ENCODE results near the gene OR10H5. TPM values are rescaled to one million over a fixed set of nuclear protein-coding genes. Genes with fewer than 3 reads are reported as not detected.

OR10H5 gene
- total RNA-seq, 1 experiment from 2014 or later: not detected

DNA sequence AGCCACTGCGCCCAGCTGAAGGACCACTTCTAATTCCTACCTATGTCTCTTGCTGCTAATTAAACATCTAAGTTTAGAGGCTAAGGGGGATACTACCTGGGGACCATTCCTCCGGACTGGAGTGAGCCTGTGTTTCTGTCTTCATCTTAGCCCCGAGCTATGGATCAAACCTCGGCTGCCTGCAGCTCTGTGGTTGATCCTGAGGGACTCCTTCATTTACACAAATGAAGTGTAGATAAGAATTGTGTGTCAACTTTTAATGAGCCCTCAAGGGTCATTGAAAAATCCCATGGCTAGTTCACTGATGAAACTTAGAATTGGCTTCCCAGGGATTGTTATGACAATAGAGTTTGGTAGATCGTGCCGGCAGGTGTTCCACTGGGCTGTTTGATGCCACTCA is 59.5 kb downstream of the OR10H5 start:
- intact Hi-C loops (cut with micrococcal nuclease; ENCODE audit: unreplicated experiment) (no loop called here), in situ Hi-C loops (cut with HindIII; ENCODE audit: low pct_unique_long_range_greater_than_20kb, low sequenced_read_pairs) (no loop called here)
- TF ChIP-seq, protein P1, sequence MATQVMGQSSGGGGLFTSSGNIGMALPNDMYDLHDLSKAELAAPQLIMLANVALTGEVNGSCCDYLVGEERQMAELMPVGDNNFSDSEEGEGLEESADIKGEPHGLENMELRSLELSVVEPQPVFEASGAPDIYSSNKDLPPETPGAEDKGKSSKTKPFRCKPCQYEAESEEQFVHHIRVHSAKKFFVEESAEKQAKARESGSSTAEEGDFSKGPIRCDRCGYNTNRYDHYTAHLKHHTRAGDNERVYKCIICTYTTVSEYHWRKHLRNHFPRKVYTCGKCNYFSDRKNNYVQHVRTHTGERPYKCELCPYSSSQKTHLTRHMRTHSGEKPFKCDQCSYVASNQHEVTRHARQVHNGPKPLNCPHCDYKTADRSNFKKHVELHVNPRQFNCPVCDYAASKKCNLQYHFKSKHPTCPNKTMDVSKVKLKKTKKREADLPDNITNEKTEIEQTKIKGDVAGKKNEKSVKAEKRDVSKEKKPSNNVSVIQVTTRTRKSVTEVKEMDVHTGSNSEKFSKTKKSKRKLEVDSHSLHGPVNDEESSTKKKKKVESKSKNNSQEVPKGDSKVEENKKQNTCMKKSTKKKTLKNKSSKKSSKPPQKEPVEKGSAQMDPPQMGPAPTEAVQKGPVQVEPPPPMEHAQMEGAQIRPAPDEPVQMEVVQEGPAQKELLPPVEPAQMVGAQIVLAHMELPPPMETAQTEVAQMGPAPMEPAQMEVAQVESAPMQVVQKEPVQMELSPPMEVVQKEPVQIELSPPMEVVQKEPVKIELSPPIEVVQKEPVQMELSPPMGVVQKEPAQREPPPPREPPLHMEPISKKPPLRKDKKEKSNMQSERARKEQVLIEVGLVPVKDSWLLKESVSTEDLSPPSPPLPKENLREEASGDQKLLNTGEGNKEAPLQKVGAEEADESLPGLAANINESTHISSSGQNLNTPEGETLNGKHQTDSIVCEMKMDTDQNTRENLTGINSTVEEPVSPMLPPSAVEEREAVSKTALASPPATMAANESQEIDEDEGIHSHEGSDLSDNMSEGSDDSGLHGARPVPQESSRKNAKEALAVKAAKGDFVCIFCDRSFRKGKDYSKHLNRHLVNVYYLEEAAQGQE (IDR thresholded peaks at IDR 0.05; ENCODE audit: insufficient read depth in 1 of 2, low read depth in 2 of 2, low read length in 1 of 2): no peak
- no peak for TF ChIP-seq TCF7L2 (IDR thresholded peaks at IDR 0.05; ENCODE audit: low read depth, low read length)
- TF ChIP-seq, protein P2, sequence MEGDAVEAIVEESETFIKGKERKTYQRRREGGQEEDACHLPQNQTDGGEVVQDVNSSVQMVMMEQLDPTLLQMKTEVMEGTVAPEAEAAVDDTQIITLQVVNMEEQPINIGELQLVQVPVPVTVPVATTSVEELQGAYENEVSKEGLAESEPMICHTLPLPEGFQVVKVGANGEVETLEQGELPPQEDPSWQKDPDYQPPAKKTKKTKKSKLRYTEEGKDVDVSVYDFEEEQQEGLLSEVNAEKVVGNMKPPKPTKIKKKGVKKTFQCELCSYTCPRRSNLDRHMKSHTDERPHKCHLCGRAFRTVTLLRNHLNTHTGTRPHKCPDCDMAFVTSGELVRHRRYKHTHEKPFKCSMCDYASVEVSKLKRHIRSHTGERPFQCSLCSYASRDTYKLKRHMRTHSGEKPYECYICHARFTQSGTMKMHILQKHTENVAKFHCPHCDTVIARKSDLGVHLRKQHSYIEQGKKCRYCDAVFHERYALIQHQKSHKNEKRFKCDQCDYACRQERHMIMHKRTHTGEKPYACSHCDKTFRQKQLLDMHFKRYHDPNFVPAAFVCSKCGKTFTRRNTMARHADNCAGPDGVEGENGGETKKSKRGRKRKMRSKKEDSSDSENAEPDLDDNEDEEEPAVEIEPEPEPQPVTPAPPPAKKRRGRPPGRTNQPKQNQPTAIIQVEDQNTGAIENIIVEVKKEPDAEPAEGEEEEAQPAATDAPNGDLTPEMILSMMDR (IDR thresholded peaks at IDR 0.05): no peak
- H3K27ac ChIP-seq (ENCODE audit: low read length): no peak overlapping the region
- POLR2A ChIA-PET: no interaction called here
- no TSS peak for BruUV-seq (replicated peaks)
- no peak overlapping the region for H3K4me3 ChIP-seq (ENCODE audit: low read depth in 2 of 2, low read length in 2 of 2)
- H3K4me1 ChIP-seq (ENCODE audit: control insufficient read depth, insufficient read depth, low read length): no peaks in the 10 kb centered on the region
- CTCF ChIA-PET: no interaction called here
- H3K36me3 ChIP-seq (ENCODE audit: control insufficient read depth, insufficient read depth, low read length): no peaks in the 10 kb centered on the region
- H3K27me3 ChIP-seq (ENCODE audit: control insufficient read depth, insufficient read depth, low read length): peaks cover 3% of the 10 kb centered on the region; the same call in 1 of the 2 replicates
- ATAC-seq (no peak), DNase-seq (ENCODE audit: low read depth, low spot score) (no peak)
- H3K9me3 ChIP-seq (ENCODE audit: control insufficient read depth, insufficient read depth, low read depth, low read length): no peaks in the 10 kb centered on the region

DNA sequence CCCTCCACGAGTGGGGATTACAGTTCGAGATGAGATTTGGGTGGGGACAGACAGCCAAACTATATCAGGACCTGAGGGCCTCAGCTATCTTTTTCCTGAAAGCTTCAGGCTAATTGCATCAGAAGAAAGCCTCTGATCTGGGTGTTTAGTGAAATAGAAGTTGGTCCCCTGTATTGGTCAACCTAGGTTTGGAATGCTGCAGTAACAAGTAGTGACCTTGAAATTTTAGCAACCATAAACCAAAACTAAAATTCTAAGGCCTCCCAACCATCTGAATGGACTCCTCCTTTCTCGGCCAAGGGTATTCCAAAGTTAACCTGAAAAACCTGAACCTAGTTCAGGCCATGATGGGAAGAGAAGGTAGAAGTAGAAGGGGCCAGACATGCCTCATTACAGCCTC is 62.9 kb downstream of the OR10H5 start:
- no peak overlapping the region for H3K4me3 ChIP-seq (ENCODE audit: low read depth in 2 of 2, low read length in 2 of 2)
- BruUV-seq (replicated peaks): no TSS peak
- ATAC-seq: no peak
- H3K4me1 ChIP-seq (ENCODE audit: control insufficient read depth, insufficient read depth, low read length): no peaks in the 10 kb centered on the region
- H3K27me3 ChIP-seq (ENCODE audit: control insufficient read depth, insufficient read depth, low read length): peaks cover 3% of the 10 kb centered on the region; the same call in 1 of the 2 replicates
- H3K36me3 ChIP-seq (ENCODE audit: control insufficient read depth, insufficient read depth, low read length): no peaks in the 10 kb centered on the region
- in situ Hi-C loops (cut with HindIII; ENCODE audit: low pct_unique_long_range_greater_than_20kb, low sequenced_read_pairs): no loop called here
- no peak overlapping the region for H3K27ac ChIP-seq (ENCODE audit: low read length)
- POLR2A ChIA-PET: no interaction called here
- intact Hi-C loops (cut with micrococcal nuclease; ENCODE audit: unreplicated experiment): no loop called here
- TF ChIP-seq POLR2AphosphoS5 (IDR thresholded peaks at IDR 0.05; ENCODE audit: low read depth, low read length) (no peak), SIN3A (IDR thresholded peaks at IDR 0.05; ENCODE audit: borderline replicate concordance, insufficient read depth, low read depth, low read length) (no peak), TCF7L2 (IDR thresholded peaks at IDR 0.05; ENCODE audit: low read depth, low read length) (no peak)
- TF ChIP-seq, protein P2 (IDR thresholded peaks at IDR 0.05): no peak
- TF ChIP-seq, protein P1 (IDR thresholded peaks at IDR 0.05; ENCODE audit: insufficient read depth in 1 of 2, low read depth in 2 of 2, low read length in 1 of 2): no peak
- no peak for DNase-seq (ENCODE audit: low read depth, low spot score)
- H3K9me3 ChIP-seq (ENCODE audit: control insufficient read depth, insufficient read depth, low read depth, low read length): no peaks in the 10 kb centered on the region
- CTCF ChIA-PET: no interaction called here

Other genes starting within 250 kb of the OR10H5 start
- gene CYP4F8, start 172.4 kb upstream of the OR10H5 start, total RNA-seq (2021; ENCODE audit: unreplicated experiment): not detected
- gene CYP4F3, start 146.8 kb upstream of the OR10H5 start, total RNA-seq (2021; ENCODE audit: unreplicated experiment): 0.10 TPM
- 1.7 TPM for gene CYP4F12, start 114.6 kb upstream of the OR10H5 start, total RNA-seq (2021; ENCODE audit: unreplicated experiment)
- not detected for gene OR10H2, start 59.6 kb upstream of the OR10H5 start, total RNA-seq (2021; ENCODE audit: unreplicated experiment)
- not detected for gene OR10H3, start 49.7 kb upstream of the OR10H5 start, total RNA-seq (2021; ENCODE audit: unreplicated experiment)
- not detected for gene OR10H1, start 28.0 kb downstream of the OR10H5 start, total RNA-seq (2021; ENCODE audit: unreplicated experiment)
- gene CYP4F2, start 110.4 kb downstream of the OR10H5 start, total RNA-seq (2021; ENCODE audit: unreplicated experiment): 0.21 TPM
- gene CYP4F11, start 146.9 kb downstream of the OR10H5 start, total RNA-seq (2021; ENCODE audit: unreplicated experiment): 0.21 TPM
- gene OR10H4, start 161.3 kb downstream of the OR10H5 start, total RNA-seq (2021; ENCODE audit: unreplicated experiment): not detected

All from Panc1 (cell line).